WTC11 (cell line): ENCODE measurements around the gene GLT6D1. TPM values are rescaled to one million over a fixed set of nuclear protein-coding genes. Genes with fewer than 3 reads are reported as not detected.

Experiments used
- ATAC-seq: fragments of 200-7000 bp; cut with Tn5 transposase; 2 replicates; pipeline ENCODE4 v1.10.0; 2021; ENCODE audit warnings: mild to moderate bottlenecking, moderate library complexity
- CTCF ChIA-PET: fragments of 300-600 bp; sonication (Branson Sonifier 250); formaldehyde crosslinking; loops from one replicate; lab custom pipeline; 2021; ENCODE audit warnings: antibody characterized with exemption; lab: Charles Lee
- POLR2A ChIA-PET: fragments of 350-600 bp; sonication (Branson Sonifier 250); formaldehyde crosslinking; loops from one replicate; lab custom pipeline; 2021; ENCODE audit warnings: antibody characterized with exemption; lab: Charles Lee
- DNase-seq: peaks from one replicate; pipeline ENCODE4 v3.0.0; 2021; ENCODE audit warnings: low spot score
- H3K27ac Mint-ChIP-seq: 2 replicates; pipeline ENCODE4 v1.8.0; 2021; ENCODE audit warnings: mixed read lengths
- H3K27me3 Mint-ChIP-seq: 2 replicates; pipeline ENCODE4 v1.8.0; 2021; ENCODE audit warnings: low read depth, mild to moderate bottlenecking, moderate library complexity, mixed read lengths
- H3K36me3 Mint-ChIP-seq: 2 replicates; pipeline ENCODE4 v1.8.0; 2021; ENCODE audit warnings: mixed read lengths
- H3K4me1 Mint-ChIP-seq: 2 replicates; pipeline ENCODE4 v1.8.0; 2022; ENCODE audit warnings: mixed read lengths
- H3K4me3 Mint-ChIP-seq: 2 replicates; pipeline ENCODE4 v1.8.0; 2021; ENCODE audit warnings: mild to moderate bottlenecking, moderate library complexity, mixed read lengths
- H3K9me3 Mint-ChIP-seq: 2 replicates; pipeline ENCODE4 v1.8.0; 2021; ENCODE audit warnings: mixed read lengths
- ATF6 ChIP-seq: sonication (generic); formaldehyde crosslinking; IDR thresholded peaks from 2 replicates; pipeline ENCODE4 v1.8.1; 2023; ENCODE audit warnings: mild to moderate bottlenecking, missing genetic modification reagents
- CREM ChIP-seq: sonication (generic); formaldehyde crosslinking; IDR thresholded peaks from 2 replicates; pipeline ENCODE4 v1.8.1; 2022; ENCODE audit warnings: mild to moderate bottlenecking, missing genetic modification reagents, moderate library complexity
- E2F4 ChIP-seq: sonication (generic); formaldehyde crosslinking; IDR thresholded peaks from 2 replicates; pipeline ENCODE4 v1.8.1; 2022; ENCODE audit warnings: low read depth, mild to moderate bottlenecking, moderate library complexity, missing genetic modification reagents, borderline replicate concordance
- ETV6 ChIP-seq: sonication (generic); formaldehyde crosslinking; IDR thresholded peaks from 2 replicates; pipeline ENCODE4 v1.8.1; 2022; ENCODE audit warnings: mild to moderate bottlenecking, missing genetic modification reagents
- IRF2 ChIP-seq: sonication (generic); formaldehyde crosslinking; IDR thresholded peaks from 2 replicates; pipeline ENCODE4 v1.8.0; 2022; ENCODE audit warnings: low read depth, missing genetic modification reagents, borderline replicate concordance
- JUN ChIP-seq: sonication (generic); formaldehyde crosslinking; IDR thresholded peaks from 2 replicates; pipeline ENCODE4 v1.8.0; 2023; ENCODE audit warnings: mild to moderate bottlenecking, missing genetic modification reagents
- NFE2L1 ChIP-seq: sonication (generic); formaldehyde crosslinking; IDR thresholded peaks from 2 replicates; pipeline ENCODE4 v1.8.1; 2023; ENCODE audit warnings: missing genetic modification reagents
- OVOL2 ChIP-seq: fragments of 250-450 bp; sonication (Bioruptor Pico); IDR thresholded peaks from 2 replicates; pipeline ENCODE4 v1.9.0; 2021; ENCODE audit warnings: mild to moderate bottlenecking, borderline replicate concordance
- RORB ChIP-seq: fragments of 250-450 bp; sonication (Bioruptor Pico); IDR thresholded peaks from 2 replicates; pipeline ENCODE4 v1.9.0; 2021; ENCODE audit warnings: mild to moderate bottlenecking
- SOX15 ChIP-seq: fragments of 250-450 bp; sonication (Bioruptor Pico); IDR thresholded peaks from 2 replicates; pipeline ENCODE4 v1.9.0; 2021; ENCODE audit warnings: mild to moderate bottlenecking
- TP53 ChIP-seq: sonication (generic); formaldehyde crosslinking; IDR thresholded peaks from 2 replicates; pipeline ENCODE4 v1.8.1; 2023; ENCODE audit warnings: mild to moderate bottlenecking, missing genetic modification reagents
- ZNF232 ChIP-seq: sonication (generic); formaldehyde crosslinking; IDR thresholded peaks from 2 replicates; pipeline ENCODE4 v1.8.0; 2022; ENCODE audit warnings: mild to moderate bottlenecking, missing genetic modification reagents
- ZNF396 ChIP-seq: fragments of 250-450 bp; sonication (Bioruptor Pico); IDR thresholded peaks from 2 replicates; pipeline ENCODE4 v1.8.0; 2021; ENCODE audit warnings: mild to moderate bottlenecking, moderate library complexity, borderline replicate concordance
- total RNA-seq: library from RNA; stranded (reverse); gene quantifications from 3 replicates; pipeline ENCODE4 v1.2.3, GENCODE V29; 2021
- TF ChIP-seq, protein P1 (sequence below): sonication (generic); formaldehyde crosslinking; IDR thresholded peaks from 2 replicates; pipeline ENCODE4 v1.8.0; 2022; ENCODE audit warnings: mild to moderate bottlenecking, missing genetic modification reagents
- TF ChIP-seq, protein P2 (sequence below): sonication (generic); formaldehyde crosslinking; IDR thresholded peaks from 2 replicates; pipeline ENCODE4 v1.8.0; 2023; ENCODE audit warnings: missing genetic modification reagents
- TF ChIP-seq, protein P3 (sequence below): sonication (generic); formaldehyde crosslinking; IDR thresholded peaks from 2 replicates; pipeline ENCODE4 v1.8.1; 2023; ENCODE audit warnings: mild to moderate bottlenecking, missing genetic modification reagents
- TF ChIP-seq, protein P4 (sequence below): fragments of 250-450 bp; sonication (Bioruptor Pico); IDR thresholded peaks from 2 replicates; pipeline ENCODE4 v1.9.0; 2021; ENCODE audit warnings: mild to moderate bottlenecking, borderline replicate concordance

Gene GLT6D1
- total RNA-seq, 1 experiment from 2014 or later = 0.37 TPM

GRCh38 chr9:135617538-135617900 is 21.8 kb downstream of the GLT6D1 start (continued):
- TF ChIP-seq JUN (CRISPR knock-in tag) (no peak), SOX15 (no peak), OVOL2 (CRISPR knock-in tag) (no peak), ZNF396 (no peak), E2F4 (CRISPR knock-in tag) (no peak), TP53 (no peak), ETV6 (no peak)
- TF ChIP-seq, protein P1, sequence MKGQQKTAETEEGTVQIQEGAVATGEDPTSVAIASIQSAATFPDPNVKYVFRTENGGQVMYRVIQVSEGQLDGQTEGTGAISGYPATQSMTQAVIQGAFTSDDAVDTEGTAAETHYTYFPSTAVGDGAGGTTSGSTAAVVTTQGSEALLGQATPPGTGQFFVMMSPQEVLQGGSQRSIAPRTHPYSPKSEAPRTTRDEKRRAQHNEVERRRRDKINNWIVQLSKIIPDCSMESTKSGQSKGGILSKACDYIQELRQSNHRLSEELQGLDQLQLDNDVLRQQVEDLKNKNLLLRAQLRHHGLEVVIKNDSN (CRISPR knock-in tag) = no peak
- TF ChIP-seq, protein P2, sequence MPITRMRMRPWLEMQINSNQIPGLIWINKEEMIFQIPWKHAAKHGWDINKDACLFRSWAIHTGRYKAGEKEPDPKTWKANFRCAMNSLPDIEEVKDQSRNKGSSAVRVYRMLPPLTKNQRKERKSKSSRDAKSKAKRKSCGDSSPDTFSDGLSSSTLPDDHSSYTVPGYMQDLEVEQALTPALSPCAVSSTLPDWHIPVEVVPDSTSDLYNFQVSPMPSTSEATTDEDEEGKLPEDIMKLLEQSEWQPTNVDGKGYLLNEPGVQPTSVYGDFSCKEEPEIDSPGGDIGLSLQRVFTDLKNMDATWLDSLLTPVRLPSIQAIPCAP (CRISPR knock-in tag) = no peak

DNA sequence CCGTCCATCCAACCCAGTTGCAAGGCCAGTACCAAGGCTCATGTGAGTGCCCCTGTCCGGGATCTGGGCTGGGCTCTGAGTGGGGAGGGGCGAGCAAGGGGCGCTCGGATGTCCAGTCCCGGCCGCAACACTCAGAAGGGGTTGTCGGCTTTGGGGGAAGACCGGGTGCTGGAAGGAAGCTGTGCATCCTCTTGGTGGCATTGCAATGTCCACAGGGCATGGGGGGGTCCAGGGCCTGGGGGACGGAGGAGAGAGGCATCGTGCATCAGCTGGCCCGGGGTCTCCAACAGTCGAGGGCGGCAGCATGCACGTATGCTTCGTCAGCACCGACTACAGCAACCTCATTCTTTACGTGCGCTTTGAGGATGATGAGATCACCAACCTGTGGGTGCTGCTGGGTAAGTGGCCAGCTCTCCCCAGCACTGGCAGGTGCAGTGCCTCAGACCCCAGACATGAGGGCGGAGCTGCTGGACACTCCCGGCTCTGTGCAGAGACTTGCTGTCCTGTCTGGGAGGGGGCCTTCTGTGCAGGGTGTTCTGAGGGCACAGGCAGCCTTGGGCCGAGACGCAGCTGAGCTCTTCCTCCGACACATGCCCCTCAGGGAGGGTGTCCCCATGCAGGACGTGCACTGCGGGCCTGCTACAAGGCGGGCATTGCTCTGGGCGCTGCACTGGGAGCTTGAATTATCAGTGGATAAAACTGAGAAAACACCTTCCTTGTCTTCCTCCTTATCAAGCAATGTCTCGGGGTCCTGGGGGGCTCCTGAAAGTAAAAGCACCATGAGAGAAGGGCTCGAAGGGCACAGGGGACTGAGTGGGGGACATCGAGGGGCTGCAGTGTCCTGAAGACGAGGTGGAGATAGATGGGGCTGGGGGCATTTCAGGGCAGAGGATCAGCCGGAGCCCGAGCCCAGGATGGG is 22.5 kb downstream of the GLT6D1 start:
- H3K27ac Mint-ChIP-seq = no peak overlapping the region
- CTCF ChIA-PET = interaction anchor here (0.5 to 2.0 kb wide), 6 partner anchors 14 to 654 kb away, joined by 3 to 5 read pairs (median 4); no protein-coding TSS in a partner anchor
- DNase-seq (no peak), ATAC-seq (no peak)
- no peak overlapping the region for H3K4me3 Mint-ChIP-seq
- H3K36me3 Mint-ChIP-seq = peaks cover under 1% of the 10 kb centered on the region; the same call in 1 of the 2 replicates
- POLR2A ChIA-PET = interaction anchor here (0.5 kb wide), 1 partner anchor 16 kb away, joined by 5 read pairs; no protein-coding TSS in a partner anchor
- H3K27me3 Mint-ChIP-seq = no peaks in the 10 kb centered on the region
- peaks cover 4% of the 10 kb centered on the region for H3K9me3 Mint-ChIP-seq
- H3K4me1 Mint-ChIP-seq = 0 out of 2 replicates have a peak, but pooled peaks cover 3% of the 10 kb centered on the region
- TF ChIP-seq RORB (CRISPR knock-in tag) (no peak), ZNF232 (CRISPR knock-in tag) (no peak), CREM (CRISPR knock-in tag) (no peak), NFE2L1 (CRISPR knock-in tag) (no peak)

- no peak for DNase-seq
- CTCF ChIA-PET = interaction anchor here (0.5 to 2.0 kb wide), 7 partner anchors 112 to 617 kb away, joined by 3 to 5 read pairs (median 5); no protein-coding TSS in a partner anchor
- Mint-ChIP-seq H3K9me3 (peaks cover 11% of the 10 kb centered on the region), H3K4me1 (0 out of 2 replicates have a peak, but pooled peaks cover 3% of the 10 kb centered on the region), H3K36me3 (peaks cover 4% of the 10 kb centered on the region), H3K27ac (no peak overlapping the region), H3K27me3 (no peaks in the 10 kb centered on the region), H3K4me3 (no peak overlapping the region)
- POLR2A ChIA-PET = interaction anchor here (0.5 kb wide), 1 partner anchor 15 kb away, joined by 4 read pairs; no protein-coding TSS in a partner anchor
- no peak; the same call in 1 of the 2 replicates for ATAC-seq
- TF ChIP-seq, protein P3, sequence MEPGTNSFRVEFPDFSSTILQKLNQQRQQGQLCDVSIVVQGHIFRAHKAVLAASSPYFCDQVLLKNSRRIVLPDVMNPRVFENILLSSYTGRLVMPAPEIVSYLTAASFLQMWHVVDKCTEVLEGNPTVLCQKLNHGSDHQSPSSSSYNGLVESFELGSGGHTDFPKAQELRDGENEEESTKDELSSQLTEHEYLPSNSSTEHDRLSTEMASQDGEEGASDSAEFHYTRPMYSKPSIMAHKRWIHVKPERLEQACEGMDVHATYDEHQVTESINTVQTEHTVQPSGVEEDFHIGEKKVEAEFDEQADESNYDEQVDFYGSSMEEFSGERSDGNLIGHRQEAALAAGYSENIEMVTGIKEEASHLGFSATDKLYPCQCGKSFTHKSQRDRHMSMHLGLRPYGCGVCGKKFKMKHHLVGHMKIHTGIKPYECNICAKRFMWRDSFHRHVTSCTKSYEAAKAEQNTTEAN (CRISPR knock-in tag) = no peak
- TF ChIP-seq IRF2 (no peak), TP53 (no peak), ATF6 (CRISPR knock-in tag) (no peak)
- TF ChIP-seq, protein P1 (CRISPR knock-in tag) = no peak
- TF ChIP-seq, protein P2 (CRISPR knock-in tag) = no peak
- TF ChIP-seq, protein P4, sequence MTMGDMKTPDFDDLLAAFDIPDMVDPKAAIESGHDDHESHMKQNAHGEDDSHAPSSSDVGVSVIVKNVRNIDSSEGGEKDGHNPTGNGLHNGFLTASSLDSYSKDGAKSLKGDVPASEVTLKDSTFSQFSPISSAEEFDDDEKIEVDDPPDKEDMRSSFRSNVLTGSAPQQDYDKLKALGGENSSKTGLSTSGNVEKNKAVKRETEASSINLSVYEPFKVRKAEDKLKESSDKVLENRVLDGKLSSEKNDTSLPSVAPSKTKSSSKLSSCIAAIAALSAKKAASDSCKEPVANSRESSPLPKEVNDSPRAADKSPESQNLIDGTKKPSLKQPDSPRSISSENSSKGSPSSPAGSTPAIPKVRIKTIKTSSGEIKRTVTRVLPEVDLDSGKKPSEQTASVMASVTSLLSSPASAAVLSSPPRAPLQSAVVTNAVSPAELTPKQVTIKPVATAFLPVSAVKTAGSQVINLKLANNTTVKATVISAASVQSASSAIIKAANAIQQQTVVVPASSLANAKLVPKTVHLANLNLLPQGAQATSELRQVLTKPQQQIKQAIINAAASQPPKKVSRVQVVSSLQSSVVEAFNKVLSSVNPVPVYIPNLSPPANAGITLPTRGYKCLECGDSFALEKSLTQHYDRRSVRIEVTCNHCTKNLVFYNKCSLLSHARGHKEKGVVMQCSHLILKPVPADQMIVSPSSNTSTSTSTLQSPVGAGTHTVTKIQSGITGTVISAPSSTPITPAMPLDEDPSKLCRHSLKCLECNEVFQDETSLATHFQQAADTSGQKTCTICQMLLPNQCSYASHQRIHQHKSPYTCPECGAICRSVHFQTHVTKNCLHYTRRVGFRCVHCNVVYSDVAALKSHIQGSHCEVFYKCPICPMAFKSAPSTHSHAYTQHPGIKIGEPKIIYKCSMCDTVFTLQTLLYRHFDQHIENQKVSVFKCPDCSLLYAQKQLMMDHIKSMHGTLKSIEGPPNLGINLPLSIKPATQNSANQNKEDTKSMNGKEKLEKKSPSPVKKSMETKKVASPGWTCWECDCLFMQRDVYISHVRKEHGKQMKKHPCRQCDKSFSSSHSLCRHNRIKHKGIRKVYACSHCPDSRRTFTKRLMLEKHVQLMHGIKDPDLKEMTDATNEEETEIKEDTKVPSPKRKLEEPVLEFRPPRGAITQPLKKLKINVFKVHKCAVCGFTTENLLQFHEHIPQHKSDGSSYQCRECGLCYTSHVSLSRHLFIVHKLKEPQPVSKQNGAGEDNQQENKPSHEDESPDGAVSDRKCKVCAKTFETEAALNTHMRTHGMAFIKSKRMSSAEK = no peak
Measured at GRCh38 chr9:135615666-135616618, 23.4 kb downstream of the GLT6D1 start.
